NCI-H526 (cell line): ENCODE measurements around the gene PRSS50.
"Not testable (repeated sequence)": the region's sequence is repeated elsewhere in the genome, so short reads cannot be mapped to it uniquely, and the experiment has no call there.

Experiments used
- DNase-seq, 2 experiments: peaks; one replicate each; lab custom pipeline; 2025; lab: John Stamatoyannopoulos, UW

The PRSS50 gene, protein sequence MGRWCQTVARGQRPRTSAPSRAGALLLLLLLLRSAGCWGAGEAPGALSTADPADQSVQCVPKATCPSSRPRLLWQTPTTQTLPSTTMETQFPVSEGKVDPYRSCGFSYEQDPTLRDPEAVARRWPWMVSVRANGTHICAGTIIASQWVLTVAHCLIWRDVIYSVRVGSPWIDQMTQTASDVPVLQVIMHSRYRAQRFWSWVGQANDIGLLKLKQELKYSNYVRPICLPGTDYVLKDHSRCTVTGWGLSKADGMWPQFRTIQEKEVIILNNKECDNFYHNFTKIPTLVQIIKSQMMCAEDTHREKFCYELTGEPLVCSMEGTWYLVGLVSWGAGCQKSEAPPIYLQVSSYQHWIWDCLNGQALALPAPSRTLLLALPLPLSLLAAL

GRCh38 chr3:46717447-46718231 is at the start of gene PRSS50:
Gene PRSS50 (minus strand): TSS chr3:46717869. CDS start chr3:46717824, 45 bp downstream.
- no peak for DNase-seq

- no peak for DNase-seq
Measured at GRCh38 chr3:46764206-46764605, 46.5 kb upstream of the PRSS50 start.

- no peak for DNase-seq
Measured at GRCh38 chr3:46763178-46763577, 45.5 kb upstream of the PRSS50 start.

- DNase-seq: no peak
Measured at GRCh38 chr3:46759239-46760167, 41.8 kb upstream of the PRSS50 start.

GRCh38 chr3:46756642-46757041 is 39.0 kb upstream of the PRSS50 start:
- DNase-seq: no peak

DNA sequence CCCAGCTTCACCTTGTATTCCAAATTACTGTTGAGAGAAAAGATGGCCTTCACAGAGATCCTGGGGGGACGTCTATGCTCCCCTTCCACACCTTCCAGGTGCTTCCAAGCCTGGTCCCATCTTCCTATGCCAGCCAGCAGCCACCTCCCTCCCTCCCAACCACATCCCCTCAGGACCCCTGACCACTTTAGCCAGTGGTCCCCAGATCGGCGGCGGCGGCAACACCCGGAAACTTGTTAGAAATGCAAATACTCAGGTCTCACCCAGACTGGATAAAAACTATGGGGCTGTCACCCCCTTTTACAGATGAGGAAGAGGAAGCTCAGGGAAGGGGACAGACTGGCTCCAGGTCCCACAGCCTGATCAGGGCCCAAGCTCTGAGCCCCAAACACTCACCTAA is 38.0 kb upstream of the PRSS50 start:
- DNase-seq: no peak

- DNase-seq: not testable (repeated sequence)
Measured at GRCh38 chr3:46753127-46753526, 35.5 kb upstream of the PRSS50 start.

- DNase-seq: no peak
Measured at GRCh38 chr3:46750555-46751038, 32.9 kb upstream of the PRSS50 start.

GRCh38 chr3:46749129-46749528 is 31.5 kb upstream of the PRSS50 start:
- no peak for DNase-seq

- DNase-seq: no peak
Measured at GRCh38 chr3:46748170-46748569, 30.5 kb upstream of the PRSS50 start.

DNA sequence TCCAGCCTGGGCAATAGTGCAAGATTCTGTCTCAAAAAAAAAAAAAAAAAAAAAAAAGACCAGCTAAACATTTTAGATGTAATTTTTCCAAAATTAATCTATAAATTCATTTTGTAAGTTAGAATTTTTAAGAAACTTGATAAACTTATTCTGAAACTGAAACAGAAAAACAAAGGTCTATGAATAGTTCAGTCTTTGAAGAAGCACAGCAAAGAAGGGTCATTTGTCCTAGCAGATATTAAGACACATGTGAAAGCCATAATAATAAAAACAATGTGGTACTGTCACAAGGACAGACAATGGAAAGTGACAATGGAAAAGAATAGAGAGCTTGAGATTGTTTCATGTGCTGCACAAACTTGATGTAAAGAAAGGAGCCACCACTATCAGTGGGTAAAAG is 29.0 kb upstream of the PRSS50 start:
- DNase-seq: no peak

DNA sequence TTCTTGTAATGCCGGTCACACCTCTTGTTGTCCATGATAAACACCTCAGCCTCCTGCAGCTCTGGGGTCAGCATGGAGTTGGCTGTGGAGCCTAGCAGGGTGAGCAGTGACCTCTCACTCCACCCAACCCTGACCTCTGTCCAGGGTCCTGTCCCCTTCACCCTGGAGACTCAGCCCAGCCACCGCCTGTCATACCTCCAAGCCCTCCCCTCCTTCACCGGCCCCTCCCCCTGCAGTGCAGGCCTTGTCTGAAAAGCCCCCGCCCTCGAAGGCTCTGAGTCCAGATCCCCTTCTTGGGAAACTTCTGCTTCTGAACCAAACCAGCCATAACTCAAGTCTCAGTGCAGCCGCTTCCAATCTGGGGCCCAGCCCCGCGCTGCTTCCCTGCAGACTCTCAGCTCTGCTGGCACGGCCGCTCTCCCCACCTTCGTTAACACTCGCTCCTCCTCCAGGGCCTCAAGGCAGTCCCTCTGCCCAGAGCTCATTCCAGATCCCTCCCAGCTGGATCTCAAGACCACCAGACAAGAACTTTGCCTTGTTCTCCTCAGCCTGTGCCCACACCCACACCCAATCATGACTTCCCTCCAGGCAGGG is 25.4 kb upstream of the PRSS50 start:
- no peak for DNase-seq

- not testable (repeated sequence) for DNase-seq
Measured at GRCh38 chr3:46739565-46739964, 21.9 kb upstream of the PRSS50 start.

DNA sequence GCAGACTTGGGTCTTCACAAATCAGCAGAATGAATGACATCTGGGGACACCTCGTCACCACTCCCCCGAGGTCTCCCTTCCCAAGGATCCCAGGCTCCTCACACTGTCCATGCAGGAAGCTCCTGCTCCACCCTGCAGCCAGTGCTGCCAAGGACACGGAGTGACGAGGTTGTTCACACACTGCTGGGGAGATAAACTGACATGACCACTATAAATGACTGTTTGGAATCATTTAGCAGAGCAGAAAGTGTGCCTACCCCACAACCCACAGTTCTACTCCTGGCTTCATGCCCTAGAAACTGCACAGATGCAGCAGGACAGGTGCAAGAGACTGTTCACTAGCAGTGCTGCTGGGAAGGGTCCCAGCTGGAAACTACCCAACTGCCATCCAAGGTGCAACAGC is 19.7 kb upstream of the PRSS50 start:
- DNase-seq: no peak

- no peak for DNase-seq
Measured at GRCh38 chr3:46736006-46736872, 18.6 kb upstream of the PRSS50 start.

DNA sequence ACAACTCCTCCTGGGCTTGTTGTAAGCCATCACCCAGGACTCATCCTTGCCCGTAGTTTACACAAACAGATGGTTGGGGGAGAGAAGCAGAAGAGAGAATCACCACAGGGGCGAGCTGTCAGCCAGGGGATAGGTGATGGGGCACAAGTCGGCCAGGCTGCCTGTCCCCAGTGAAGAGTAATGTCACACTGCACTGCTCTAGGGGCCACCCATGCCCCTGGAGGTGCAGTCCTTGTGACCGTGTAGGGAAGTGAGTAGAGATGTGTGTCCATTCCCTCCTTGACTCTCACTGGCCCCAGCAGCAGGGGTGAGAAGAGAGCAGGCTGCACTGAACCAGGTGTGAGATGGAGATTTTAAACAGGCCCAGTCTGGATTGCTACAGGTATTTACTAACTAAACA is 17.1 kb upstream of the PRSS50 start:
- DNase-seq: no peak

- no peak for DNase-seq
Measured at GRCh38 chr3:46733026-46733800, 15.5 kb upstream of the PRSS50 start.

DNA sequence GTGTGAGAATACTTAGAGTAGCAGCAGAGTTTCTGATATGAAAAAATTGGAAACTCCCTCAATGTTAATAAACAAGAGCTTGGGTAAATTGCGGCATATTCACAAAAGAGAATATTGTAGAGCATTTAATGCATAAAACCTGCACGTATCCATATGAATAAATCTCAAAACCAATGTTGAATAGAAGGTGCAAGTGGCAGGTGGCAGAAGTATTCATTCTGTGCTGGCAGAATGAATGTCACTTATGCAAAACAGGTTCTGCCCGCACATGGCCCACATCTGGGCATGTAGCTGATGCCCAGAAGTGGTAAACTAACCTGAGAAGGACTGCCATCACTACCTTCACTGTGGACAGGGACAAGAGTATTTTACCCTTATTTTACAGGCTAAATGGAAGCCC is 14.1 kb upstream of the PRSS50 start:
- peak in 1 of 2 experiments; percentile 31 for DNase-seq

DNA sequence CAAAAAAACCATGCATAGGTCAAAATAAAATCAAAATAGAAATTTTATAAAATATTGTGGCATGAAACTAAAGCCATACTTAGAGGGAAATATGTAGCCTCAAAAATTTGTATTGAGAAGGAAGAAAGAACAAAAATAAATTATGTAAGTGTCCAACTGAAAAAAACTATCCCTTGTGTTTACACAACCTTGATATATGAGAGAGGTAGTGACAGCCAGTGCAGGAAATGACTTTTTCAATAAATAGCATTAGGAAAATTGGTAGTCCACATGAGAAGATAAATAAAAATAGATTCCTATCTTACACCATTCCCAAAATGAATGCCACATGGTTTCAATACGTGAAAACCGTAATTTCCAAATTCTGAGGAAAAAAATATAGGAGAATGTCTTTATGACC is 13.2 kb upstream of the PRSS50 start:
- no peak for DNase-seq

GRCh38 chr3:46729038-46729437 is 11.4 kb upstream of the PRSS50 start:
- DNase-seq: no peak
